GM19397 (cell line): ENCODE results near the gene FALEC.
"Not testable (repeated sequence)": the region's sequence is repeated elsewhere in the genome, so short reads cannot be mapped to it uniquely, and the experiment has no call there.

ENCODE experiments used
- ATAC-seq: cut with Tn5 transposase; IDR thresholded peaks from one replicate; pipeline ENCODE4 v1.9.1; 2021; ENCODE audit warnings: mild to moderate bottlenecking, moderate library complexity; ENCODE audit not compliant: unreplicated experiment

FALEC gene

GRCh38 chr1:150558303-150558704 is 42.8 kb downstream of the FALEC start:
- no peak for ATAC-seq

GRCh38 chr1:150558761-150559655 is 43.5 kb downstream of the FALEC start:
- ATAC-seq: no peak

- ATAC-seq: no peak
These were observed 44.1 kb downstream of the FALEC start for GRCh38 chr1:150559656-150560010.

- ATAC-seq: no peak
These were observed 44.5 kb downstream of the FALEC start for GRCh38 chr1:150560011-150560438.

GRCh38 chr1:150560576-150561253 is 45.2 kb downstream of the FALEC start:
- no peak for ATAC-seq

- no peak for ATAC-seq
These were observed 45.9 kb downstream of the FALEC start for GRCh38 chr1:150561254-150561973.

- peak; percentile 35 for ATAC-seq
These were observed 46.5 kb downstream of the FALEC start for GRCh38 chr1:150561974-150562445.

GRCh38 chr1:150562446-150563339 is 47.1 kb downstream of the FALEC start:
- ATAC-seq: peak; percentile 40

- no peak for ATAC-seq
These were observed 47.9 kb downstream of the FALEC start for GRCh38 chr1:150563340-150564038.

- ATAC-seq: no peak
These were observed 48.8 kb downstream of the FALEC start for GRCh38 chr1:150564051-150564991.

GRCh38 chr1:150565240-150565991 is 49.9 kb downstream of the FALEC start:
- ATAC-seq: not testable (repeated sequence)

- no peak for ATAC-seq
These were observed 51.2 kb downstream of the FALEC start for GRCh38 chr1:150566589-150567340.

GRCh38 chr1:150567341-150567716 is 51.8 kb downstream of the FALEC start:
- ATAC-seq: no peak

- no peak for ATAC-seq
These were observed 52.4 kb downstream of the FALEC start for GRCh38 chr1:150567717-150568593.

GRCh38 chr1:150568594-150568966 is 53.0 kb downstream of the FALEC start:
- no peak for ATAC-seq

GRCh38 chr1:150572918-150573647 is 57.5 kb downstream of the FALEC start:
- no peak for ATAC-seq
